Right forelimb (tissue), 1 donor: ENCODE data around the gene CATSPER4.
"Not testable (repeated sequence)": the region's sequence is repeated elsewhere in the genome, so short reads cannot be mapped to it uniquely, and the experiment has no call there.

ENCODE experiments used
- DNase-seq: peaks from one replicate; pipeline ENCODE4 v3.0.0-alpha.2; 2018

CATSPER4 gene

GRCh38 chr1:26197301-26197700, 6.9 kb downstream of the CATSPER4 start:
- no peak for DNase-seq

- DNase-seq: no peak
Observed at GRCh38 chr1:26197813-26198212, 7.4 kb downstream of the CATSPER4 start.

- no peak for DNase-seq
Observed at GRCh38 chr1:26200413-26200812, 10.0 kb downstream of the CATSPER4 start.

GRCh38 chr1:26203642-26204318, 13.4 kb downstream of the CATSPER4 start:
- DNase-seq: no peak

- DNase-seq: no peak
Observed at GRCh38 chr1:26210147-26210870, 19.9 kb downstream of the CATSPER4 start.

- no peak for DNase-seq
Observed at GRCh38 chr1:26212726-26213125, 22.3 kb downstream of the CATSPER4 start.

- DNase-seq: no peak
Observed at GRCh38 chr1:26213335-26213905, 23.0 kb downstream of the CATSPER4 start.

- no peak for DNase-seq
Observed at GRCh38 chr1:26215246-26215645, 24.8 kb downstream of the CATSPER4 start.

GRCh38 chr1:26218906-26219494, 28.6 kb downstream of the CATSPER4 start:
- DNase-seq: no peak

GRCh38 chr1:26220199-26220912, 30.0 kb downstream of the CATSPER4 start:
- DNase-seq: no peak

- no peak for DNase-seq
Observed at GRCh38 chr1:26221094-26221493, 30.7 kb downstream of the CATSPER4 start.

- DNase-seq: no peak
Observed at GRCh38 chr1:26224606-26225005, 34.2 kb downstream of the CATSPER4 start.

GRCh38 chr1:26225033-26225831, 34.8 kb downstream of the CATSPER4 start:
- peak; percentile 67 for DNase-seq

- not testable (repeated sequence) for DNase-seq
Observed at GRCh38 chr1:26230682-26231081, 40.3 kb downstream of the CATSPER4 start.

- DNase-seq: peak; percentile 99
Observed at GRCh38 chr1:26233903-26234643, 43.7 kb downstream of the CATSPER4 start, which contains the start of gene CEP85. Gene CEP85 (plus strand): TSS chr1:26234200. CDS start chr1:26239784, 5,584 bp downstream.

- no peak for DNase-seq
Observed at GRCh38 chr1:26234644-26235370, 44.4 kb downstream of the CATSPER4 start.

- no peak for DNase-seq
Observed at GRCh38 chr1:26237230-26237966, 47.0 kb downstream of the CATSPER4 start.

- no peak for DNase-seq
Observed at GRCh38 chr1:26239936-26240335, 49.5 kb downstream of the CATSPER4 start.
